HEK293 (cell line): ENCODE results near the gene ARF4.

ENCODE experiments used
- KLF16 ChIP-seq: fragments of 450-650 bp; formaldehyde crosslinking; IDR thresholded peaks from 2 replicates; pipeline ENCODE4 v1.5.1; 2017; ENCODE audit warnings: missing biosample characterization, missing genetic modification characterization
- KLF17 ChIP-seq: fragments of 450-650 bp; formaldehyde crosslinking; IDR thresholded peaks from 2 replicates; pipeline ENCODE4 v1.5.1; 2016; ENCODE audit warnings: missing biosample characterization, missing genetic modification characterization
- PRDM1 ChIP-seq: fragments of 450-650 bp; formaldehyde crosslinking; IDR thresholded peaks from 2 replicates; pipeline ENCODE4; 2016; ENCODE audit warnings: missing biosample characterization, missing genetic modification characterization
- PRDM10 ChIP-seq: fragments of 450-650 bp; formaldehyde crosslinking; IDR thresholded peaks from 2 replicates; pipeline ENCODE4 v1.5.1; 2016; ENCODE audit warnings: missing biosample characterization, missing genetic modification characterization
- SCRT2 ChIP-seq: fragments of 450-650 bp; formaldehyde crosslinking; IDR thresholded peaks from 2 replicates; pipeline ENCODE4 v1.5.1; 2016; ENCODE audit warnings: missing biosample characterization, missing genetic modification characterization
- SP2 ChIP-seq: fragments of 450-650 bp; formaldehyde crosslinking; IDR thresholded peaks from 2 replicates; pipeline ENCODE4 v1.5.1; 2016; ENCODE audit warnings: missing biosample characterization, missing genetic modification characterization
- TCF7L2 ChIP-seq: IDR thresholded peaks from 2 replicates; pipeline ENCODE4 v1.6.1; 2011; ENCODE audit warnings: low read depth, mild to moderate bottlenecking, inconsistent platforms, low read length, moderate library complexity, borderline replicate concordance
- ZBTB11 ChIP-seq: fragments of 450-650 bp; formaldehyde crosslinking; conservative IDR thresholded peaks from 2 replicates; pipeline ENCODE4 v1.5.1; 2016; ENCODE audit warnings: low read depth, missing biosample characterization, missing genetic modification characterization
- ZBTB48 ChIP-seq: fragments of 450-650 bp; formaldehyde crosslinking; IDR thresholded peaks from 2 replicates; pipeline ENCODE4 v1.5.1; 2016; ENCODE audit warnings: missing biosample characterization, missing genetic modification characterization
- ZNF112 ChIP-seq: fragments of 450-650 bp; formaldehyde crosslinking; IDR thresholded peaks from 2 replicates; pipeline ENCODE4 v1.5.0; 2017; ENCODE audit warnings: missing biosample characterization, missing genetic modification characterization
- ZNF18 ChIP-seq: fragments of 450-650 bp; formaldehyde crosslinking; IDR thresholded peaks from 2 replicates; pipeline ENCODE4 v1.5.1; 2016; ENCODE audit warnings: missing biosample characterization, missing genetic modification characterization
- ZNF280D ChIP-seq: fragments of 450-650 bp; formaldehyde crosslinking; IDR thresholded peaks from 2 replicates; pipeline ENCODE4 v1.5.1; 2016; ENCODE audit warnings: missing biosample characterization, missing genetic modification characterization
- ZNF366 ChIP-seq: fragments of 450-650 bp; formaldehyde crosslinking; conservative IDR thresholded peaks from 2 replicates; pipeline ENCODE4 v1.5.1; 2016; ENCODE audit warnings: missing biosample characterization, missing genetic modification characterization
- ZNF548 ChIP-seq: fragments of 450-650 bp; formaldehyde crosslinking; IDR thresholded peaks from 2 replicates; pipeline ENCODE4 v1.5.1; 2016; ENCODE audit warnings: missing biosample characterization, missing genetic modification characterization
- ZSCAN30 ChIP-seq: fragments of 450-650 bp; IDR thresholded peaks from 2 replicates; pipeline ENCODE4 v1.5.1; 2018; ENCODE audit warnings: missing biosample characterization, mild to moderate bottlenecking, missing genetic modification characterization, moderate library complexity
- TF ChIP-seq, protein P1 (sequence below): fragments of 450-650 bp; formaldehyde crosslinking; IDR thresholded peaks from 2 replicates; pipeline ENCODE4 v1.5.1; 2016; ENCODE audit warnings: missing biosample characterization, missing genetic modification characterization
- TF ChIP-seq, protein P2 (sequence below): fragments of 450-650 bp; formaldehyde crosslinking; IDR thresholded peaks from 2 replicates; pipeline ENCODE4 v1.5.1; 2017; ENCODE audit warnings: missing biosample characterization, missing genetic modification characterization
- TF ChIP-seq, protein P3 (sequence below): fragments of 450-650 bp; formaldehyde crosslinking; IDR thresholded peaks from 2 replicates; pipeline ENCODE4 v1.5.1; 2017; ENCODE audit warnings: missing biosample characterization, missing genetic modification characterization
- TF ChIP-seq, protein P4 (sequence below): fragments of 450-650 bp; formaldehyde crosslinking; IDR thresholded peaks from 2 replicates; pipeline ENCODE4 v1.5.1; 2016; ENCODE audit warnings: missing biosample characterization, missing genetic modification characterization

Gene ARF4

GRCh38 chr3:57555738-57556458, 41.2 kb downstream of the ARF4 start, which contains the start of gene PDE12 (continued):
- 0 out of 2 replicates have a peak, but pooled peaks have one; percentile 38 for TF ChIP-seq PRDM10 (tag by site-specific recombination)
- peak; percentile 78 for TF ChIP-seq KLF16 (tag by site-specific recombination)
- peak; percentile 91 for TF ChIP-seq ZNF366 (tag by site-specific recombination)
- TF ChIP-seq KLF17 (tag by site-specific recombination), result peak; percentile 93
- TF ChIP-seq, protein P1, sequence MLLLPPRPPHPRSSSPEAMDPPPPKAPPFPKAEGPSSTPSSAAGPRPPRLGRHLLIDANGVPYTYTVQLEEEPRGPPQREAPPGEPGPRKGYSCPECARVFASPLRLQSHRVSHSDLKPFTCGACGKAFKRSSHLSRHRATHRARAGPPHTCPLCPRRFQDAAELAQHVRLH (tag by site-specific recombination), result peak; percentile 95
- TF ChIP-seq ZNF112 (tag by site-specific recombination), result no peak
- TF ChIP-seq SP2 (tag by site-specific recombination), result peak; percentile 75
- 0 out of 2 replicates have a peak, but pooled peaks have one; percentile 48 for TF ChIP-seq ZNF18 (tag by site-specific recombination)
- no peak for TF ChIP-seq TCF7L2
- TF ChIP-seq SCRT2 (tag by site-specific recombination), result peak; percentile 75
- TF ChIP-seq PRDM1 (tag by site-specific recombination), result no peak
- TF ChIP-seq, protein P2, sequence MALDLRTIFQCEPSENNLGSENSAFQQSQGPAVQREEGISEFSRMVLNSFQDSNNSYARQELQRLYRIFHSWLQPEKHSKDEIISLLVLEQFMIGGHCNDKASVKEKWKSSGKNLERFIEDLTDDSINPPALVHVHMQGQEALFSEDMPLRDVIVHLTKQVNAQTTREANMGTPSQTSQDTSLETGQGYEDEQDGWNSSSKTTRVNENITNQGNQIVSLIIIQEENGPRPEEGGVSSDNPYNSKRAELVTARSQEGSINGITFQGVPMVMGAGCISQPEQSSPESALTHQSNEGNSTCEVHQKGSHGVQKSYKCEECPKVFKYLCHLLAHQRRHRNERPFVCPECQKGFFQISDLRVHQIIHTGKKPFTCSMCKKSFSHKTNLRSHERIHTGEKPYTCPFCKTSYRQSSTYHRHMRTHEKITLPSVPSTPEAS (tag by site-specific recombination), result peak; percentile 35; the same call in 1 of the 2 replicates
- TF ChIP-seq ZBTB11 (tag by site-specific recombination), result peak; percentile 93
- TF ChIP-seq ZBTB48, result no peak
- TF ChIP-seq ZNF548 (tag by site-specific recombination), result no peak
- no peak for TF ChIP-seq ZNF280D (tag by site-specific recombination)
- TF ChIP-seq, protein P3, sequence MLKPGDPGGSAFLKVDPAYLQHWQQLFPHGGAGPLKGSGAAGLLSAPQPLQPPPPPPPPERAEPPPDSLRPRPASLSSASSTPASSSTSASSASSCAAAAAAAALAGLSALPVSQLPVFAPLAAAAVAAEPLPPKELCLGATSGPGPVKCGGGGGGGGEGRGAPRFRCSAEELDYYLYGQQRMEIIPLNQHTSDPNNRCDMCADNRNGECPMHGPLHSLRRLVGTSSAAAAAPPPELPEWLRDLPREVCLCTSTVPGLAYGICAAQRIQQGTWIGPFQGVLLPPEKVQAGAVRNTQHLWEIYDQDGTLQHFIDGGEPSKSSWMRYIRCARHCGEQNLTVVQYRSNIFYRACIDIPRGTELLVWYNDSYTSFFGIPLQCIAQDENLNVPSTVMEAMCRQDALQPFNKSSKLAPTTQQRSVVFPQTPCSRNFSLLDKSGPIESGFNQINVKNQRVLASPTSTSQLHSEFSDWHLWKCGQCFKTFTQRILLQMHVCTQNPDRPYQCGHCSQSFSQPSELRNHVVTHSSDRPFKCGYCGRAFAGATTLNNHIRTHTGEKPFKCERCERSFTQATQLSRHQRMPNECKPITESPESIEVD, result 0 out of 2 replicates have a peak, but pooled peaks have one; percentile 9
- TF ChIP-seq ZSCAN30 (tag by site-specific recombination), result peak; percentile 71; the same call in 1 of the 2 replicates
- TF ChIP-seq, protein P4, sequence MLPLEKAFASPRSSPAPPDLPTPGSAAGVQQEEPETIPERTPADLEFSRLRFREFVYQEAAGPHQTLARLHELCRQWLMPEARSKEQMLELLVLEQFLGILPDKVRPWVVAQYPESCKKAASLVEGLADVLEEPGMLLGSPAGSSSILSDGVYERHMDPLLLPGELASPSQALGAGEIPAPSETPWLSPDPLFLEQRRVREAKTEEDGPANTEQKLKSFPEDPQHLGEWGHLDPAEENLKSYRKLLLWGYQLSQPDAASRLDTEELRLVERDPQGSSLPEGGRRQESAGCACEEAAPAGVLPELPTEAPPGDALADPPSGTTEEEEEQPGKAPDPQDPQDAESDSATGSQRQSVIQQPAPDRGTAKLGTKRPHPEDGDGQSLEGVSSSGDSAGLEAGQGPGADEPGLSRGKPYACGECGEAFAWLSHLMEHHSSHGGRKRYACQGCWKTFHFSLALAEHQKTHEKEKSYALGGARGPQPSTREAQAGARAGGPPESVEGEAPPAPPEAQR, result 0 out of 2 replicates have a peak, but pooled peaks have one; percentile 47
